CD4-positive, alpha-beta memory T cell (primary cell): ENCODE data around the gene TCAF1. TPM values are rescaled to one million over a fixed set of nuclear protein-coding genes. Genes with fewer than 3 reads are reported as not detected.
"Not testable (repeated sequence)": the region's sequence is repeated elsewhere in the genome, so short reads cannot be mapped to it uniquely, and the experiment has no call there.

Experiments
- CTCF ChIA-PET: fragments of 350-600 bp; sonication (Branson Sonifier 250); formaldehyde crosslinking; loops from one replicate; lab custom pipeline; 2021; ENCODE audit warnings: inconsistent platforms; ENCODE audit not compliant: partially characterized antibody; lab: Charles Lee
- POLR2A ChIA-PET: fragments of 350-600 bp; sonication (Branson Sonifier 250); formaldehyde crosslinking; loops from one replicate; lab custom pipeline; 2021; ENCODE audit not compliant: partially characterized antibody; lab: Charles Lee
- DNase-seq, 5 donors: peaks; one replicate each; pipeline versions ENCODE4 v3.0.0 to v3.0.0-alpha.2; 2020 to 2022; ENCODE audit warnings: mixed read lengths in 1 of 5
- H3K27ac ChIP-seq: one replicate; pipeline ENCODE4 v1.7.0; 2013; ENCODE audit warnings: low read depth, low read length
- H3K27me3 ChIP-seq: 2 replicates; pipeline ENCODE4 v1.7.0; 2013; ENCODE audit warnings: mild to moderate bottlenecking, low read length, moderate library complexity; ENCODE audit not compliant: insufficient read depth
- H3K36me3 ChIP-seq: 2 replicates; pipeline ENCODE4 v1.7.0; 2013; ENCODE audit warnings: mild to moderate bottlenecking, low read length, moderate library complexity; ENCODE audit not compliant: insufficient read depth
- H3K4me1 ChIP-seq: 2 replicates; pipeline ENCODE4 v1.7.0; 2013; ENCODE audit warnings: mild to moderate bottlenecking, low read length, moderate library complexity; ENCODE audit not compliant: insufficient read depth
- H3K4me3 ChIP-seq, 2 donors: one replicate each; pipeline ENCODE4 v1.7.0; 2013; ENCODE audit warnings: low read length in 2 of 2, mild to moderate bottlenecking in 1 of 2
- H3K9me3 ChIP-seq, 2 donors: one replicate each; pipeline ENCODE4 v1.7.0; 2013; ENCODE audit warnings: low read length in 2 of 2, control low read depth in 1 of 2; ENCODE audit not compliant: control insufficient read depth in 1 of 2
- H3K27ac Mint-ChIP-seq, 7 donors: one replicate each; pipeline ENCODE4 v1.8.0; 2020 to 2021; ENCODE audit warnings: mixed read lengths in 7 of 7, mild to moderate bottlenecking in 6 of 7, inconsistent platforms in 3 of 7, moderate library complexity in 3 of 7
- H3K27me3 Mint-ChIP-seq, 2 donors: one replicate each; pipeline ENCODE4 v1.8.0; 2020 to 2021; ENCODE audit warnings: mixed read lengths in 2 of 2
- H3K36me3 Mint-ChIP-seq, 2 donors: one replicate each; pipeline ENCODE4 v1.8.0; 2020 to 2021; ENCODE audit warnings: mixed read lengths in 2 of 2, inconsistent platforms in 1 of 2, mild to moderate bottlenecking in 1 of 2
- H3K4me1 Mint-ChIP-seq, 4 donors: one replicate each; pipeline ENCODE4 v1.8.0; 2020 to 2021; ENCODE audit warnings: mixed read lengths in 4 of 4, mild to moderate bottlenecking in 1 of 4
- H3K4me3 Mint-ChIP-seq, 8 donors: one replicate each; pipeline ENCODE4 v1.8.0; 2020 to 2021; ENCODE audit warnings: mixed read lengths in 8 of 8, mild to moderate bottlenecking in 7 of 8, moderate library complexity in 6 of 8, inconsistent platforms in 3 of 8
- H3K9me3 Mint-ChIP-seq, 8 donors: one replicate each; pipeline ENCODE4 v1.8.0; 2020 to 2021; ENCODE audit warnings: mixed read lengths in 8 of 8, mild to moderate bottlenecking in 5 of 8, inconsistent platforms in 3 of 8, moderate library complexity in 1 of 8
- intact Hi-C: fragments of 100-400 bp; cut with micrococcal nuclease; formaldehyde crosslinking; loops from one replicate; pipeline ENCODE4 v1.15.1; 2023
- polyA plus RNA-seq, 2 donors: library from polyadenylated mRNA; unstranded; fragments of 300-500 nt; fragmentation: Illumina TruSeq; gene quantifications; one replicate each; pipeline ENCODE4 v1.2.3, GENCODE V29; 2021
- total RNA-seq, 2 experiments: library from RNA; stranded (reverse); gene quantifications; one replicate each; pipeline ENCODE4 v1.2.3, GENCODE V29; 2021

The TCAF1 gene
- total and polyA plus RNA-seq, 4 experiments from 2014 or later, result 10.2 to 23.1 (median 16.2) TPM

- H3K27me3 Mint-ChIP-seq, H3K4me3 ChIP-seq, H3K4me1 Mint-ChIP-seq, H3K36me3 ChIP-seq, H3K4me3 Mint-ChIP-seq, DNase-seq, CTCF ChIA-PET, H3K27me3 ChIP-seq, H3K27ac ChIP-seq, intact Hi-C loops, H3K27ac Mint-ChIP-seq, H3K9me3 Mint-ChIP-seq, POLR2A ChIA-PET, H3K4me1 ChIP-seq, H3K9me3 ChIP-seq: not testable (repeated sequence)
- H3K36me3 Mint-ChIP-seq, result peaks cover 9 to 14% of the 10 kb centered on the region in 2 donors
These were observed 30.4 kb downstream of the TCAF1 start for GRCh38 chr7:143871534-143871933.

- H3K9me3 ChIP-seq, H3K36me3 ChIP-seq, H3K36me3 Mint-ChIP-seq, H3K4me1 Mint-ChIP-seq, H3K4me3 Mint-ChIP-seq, CTCF ChIA-PET, H3K27me3 ChIP-seq, H3K27ac Mint-ChIP-seq, H3K4me3 ChIP-seq, POLR2A ChIA-PET, H3K4me1 ChIP-seq, DNase-seq, H3K27ac ChIP-seq, H3K27me3 Mint-ChIP-seq, intact Hi-C loops, H3K9me3 Mint-ChIP-seq: not testable (repeated sequence)
These were observed 44.0 kb downstream of the TCAF1 start for GRCh38 chr7:143857994-143858393.

GRCh38 chr7:143855443-143855842 is 46.5 kb downstream of the TCAF1 start:
- H3K27ac ChIP-seq, H3K27me3 Mint-ChIP-seq, intact Hi-C loops, H3K27ac Mint-ChIP-seq, H3K4me1 Mint-ChIP-seq, POLR2A ChIA-PET, H3K36me3 Mint-ChIP-seq, DNase-seq, H3K27me3 ChIP-seq, H3K4me3 ChIP-seq, H3K9me3 ChIP-seq, H3K9me3 Mint-ChIP-seq, CTCF ChIA-PET, H3K4me1 ChIP-seq, H3K4me3 Mint-ChIP-seq, H3K36me3 ChIP-seq: not testable (repeated sequence)

- Mint-ChIP-seq H3K27me3 (no peaks in the 10 kb centered on the region), H3K9me3 (no peaks in the 10 kb centered on the region), H3K4me1 (no peaks in the 10 kb centered on the region), H3K4me3 (no peak overlapping the region), H3K36me3 (no peaks in the 10 kb centered on the region), H3K27ac (no peak overlapping the region)
- H3K36me3 ChIP-seq, result no peaks in the 10 kb centered on the region
- H3K4me1 ChIP-seq, result no peaks in the 10 kb centered on the region
- H3K9me3 ChIP-seq, result no peaks in the 10 kb centered on the region
- DNase-seq, result peak in 1 of 5 donors; percentile 14
- no peaks in the 10 kb centered on the region for H3K27me3 ChIP-seq
- ChIA-PET CTCF (no interaction called here), POLR2A (no interaction called here)
- no peak overlapping the region for H3K4me3 ChIP-seq
- no peak overlapping the region for H3K27ac ChIP-seq
- intact Hi-C loops, result no loop called here
These were observed 51.3 kb downstream of the TCAF1 start for GRCh38 chr7:143850682-143851081.

- intact Hi-C loops, result no loop called here
- CTCF ChIA-PET, result no interaction called here
- Histone ChIP-seq H3K27me3 (no peaks in the 10 kb centered on the region), H3K27ac (no peak overlapping the region), H3K4me1 (no peaks in the 10 kb centered on the region), H3K36me3 (no peaks in the 10 kb centered on the region), H3K9me3 (no peaks in the 10 kb centered on the region), H3K4me3 (no peak overlapping the region)
- peaks cover 0 to 6% (median 5%) of the 10 kb centered on the region in 8 donors for H3K9me3 Mint-ChIP-seq
- POLR2A ChIA-PET, result no interaction called here
- no peak overlapping the region for H3K27ac Mint-ChIP-seq
- H3K4me3 Mint-ChIP-seq, result no peak overlapping the region
- no peaks in the 10 kb centered on the region for H3K4me1 Mint-ChIP-seq
- H3K36me3 Mint-ChIP-seq, result peaks cover 5% of the 10 kb centered on the region in 2 donors
- H3K27me3 Mint-ChIP-seq, result no peaks in the 10 kb centered on the region
- DNase-seq, result no peak
These were observed 52.0 kb downstream of the TCAF1 start for GRCh38 chr7:143849785-143850479.

- ChIA-PET POLR2A (no interaction called here), CTCF (no interaction called here)
- DNase-seq, result no peak
- Histone ChIP-seq H3K27me3 (no peaks in the 10 kb centered on the region), H3K4me1 (no peaks in the 10 kb centered on the region), H3K27ac (no peak overlapping the region), H3K9me3 (no peaks in the 10 kb centered on the region), H3K36me3 (no peaks in the 10 kb centered on the region), H3K4me3 (no peak overlapping the region)
- no peak overlapping the region for H3K4me3 Mint-ChIP-seq
- H3K4me1 Mint-ChIP-seq, result no peaks in the 10 kb centered on the region
- H3K36me3 Mint-ChIP-seq, result peaks cover 5% of the 10 kb centered on the region in 2 donors
- no peak overlapping the region for H3K27ac Mint-ChIP-seq
- peaks cover 0 to 7% (median 5%) of the 10 kb centered on the region in 8 donors for H3K9me3 Mint-ChIP-seq
- intact Hi-C loops, result no loop called here
- no peaks in the 10 kb centered on the region for H3K27me3 Mint-ChIP-seq
These were observed 53.8 kb downstream of the TCAF1 start for GRCh38 chr7:143848192-143848591.

GRCh38 chr7:143846692-143847091 is 55.3 kb downstream of the TCAF1 start:
- DNase-seq, result no peak
- ChIA-PET POLR2A (no interaction called here), CTCF (no interaction called here)
- H3K4me1 Mint-ChIP-seq, result no peaks in the 10 kb centered on the region
- H3K9me3 Mint-ChIP-seq, result peaks cover 0 to 7% (median 5%) of the 10 kb centered on the region in 8 donors
- Histone ChIP-seq H3K4me3 (no peak overlapping the region), H3K9me3 (no peaks in the 10 kb centered on the region), H3K27ac (no peak overlapping the region), H3K27me3 (no peaks in the 10 kb centered on the region), H3K36me3 (no peaks in the 10 kb centered on the region), H3K4me1 (no peaks in the 10 kb centered on the region)
- H3K4me3 Mint-ChIP-seq, result no peak overlapping the region
- peaks cover 5% of the 10 kb centered on the region in 2 donors for H3K36me3 Mint-ChIP-seq
- intact Hi-C loops, result no loop called here
- H3K27ac Mint-ChIP-seq, result no peak overlapping the region
- H3K27me3 Mint-ChIP-seq, result no peaks in the 10 kb centered on the region

DNA sequence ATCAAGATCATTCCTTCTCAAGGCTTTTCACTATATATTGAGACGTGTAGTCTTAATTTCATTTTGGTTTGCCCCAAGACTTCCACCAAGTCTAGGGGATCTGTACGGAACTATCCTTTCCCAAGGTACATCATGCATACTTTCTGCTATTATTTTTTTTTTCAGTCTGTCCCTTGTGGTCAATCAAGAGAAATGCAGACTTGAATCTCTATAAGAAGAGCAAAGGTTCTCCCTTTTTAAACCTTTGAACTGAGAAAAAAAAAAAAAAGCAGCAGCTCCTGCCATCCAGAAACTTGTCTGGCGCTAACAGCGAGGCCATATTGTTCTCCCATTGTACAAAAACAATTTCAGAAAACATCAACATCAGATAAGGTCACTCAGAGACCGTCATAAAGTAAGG is 60.3 kb downstream of the TCAF1 start:
- H3K27me3 ChIP-seq, H3K4me3 Mint-ChIP-seq, intact Hi-C loops, H3K9me3 ChIP-seq, CTCF ChIA-PET, H3K4me3 ChIP-seq, H3K36me3 ChIP-seq, H3K36me3 Mint-ChIP-seq, H3K27ac ChIP-seq, H3K4me1 Mint-ChIP-seq, DNase-seq, H3K27ac Mint-ChIP-seq, H3K9me3 Mint-ChIP-seq, POLR2A ChIA-PET, H3K4me1 ChIP-seq, H3K27me3 Mint-ChIP-seq: not testable (repeated sequence)
